Small intestine (tissue), 4 donors: ENCODE measurements around the gene CCL28. TPM values are rescaled to one million over a fixed set of nuclear protein-coding genes. Genes with fewer than 3 reads are reported as not detected.

ENCODE experiments used
- polyA plus RNA-seq, 4 donors: library from polyadenylated mRNA; stranded (reverse) in 3 of 4; unstranded in 1 of 4; fragments of 200-250 nt in 3 of 4; fragments of 120-200 nt in 1 of 4; gene quantifications; one replicate each; pipeline versions ENCODE4 v1.2.1 to v1.2.3, GENCODE V29; 2013
- donor health status: healthy with polysubstance abuse.
- donor health status: Bipolar disorder and iron deficiency.
- donor health status: healthy.

The CCL28 gene
- polyA plus RNA-seq, 4 donors, result 3.2 to 20.4 (median 7.7) TPM

Other genes starting within 250 kb of the CCL28 start
- gene NIM1K, start 220.2 kb downstream of the CCL28 start, polyA plus RNA-seq, result under 1 TPM in 2 of 4 donors, not detected in 2; 0.12 to 0.42 TPM
- gene HMGCS1, start 99.0 kb downstream of the CCL28 start, polyA plus RNA-seq, result 100 to 1,000 TPM in 1 of 4 donors, 10 to 100 TPM in 3; 46.7 to 210 (median 71.5) TPM
- 10 to 100 TPM in 1 of 4 donors, 1 to 10 TPM in 3; 2.7 to 12.3 (median 5.5) TPM for gene TMEM267, start 71.5 kb upstream of the CCL28 start, polyA plus RNA-seq
- 1 to 10 TPM in 2 of 4 donors, under 1 TPM in 1, not detected in 1; 0.22 to 2.2 (median 2.1) TPM for gene C5orf34, start 102.8 kb upstream of the CCL28 start, polyA plus RNA-seq
- gene PAIP1, start 144.7 kb upstream of the CCL28 start, polyA plus RNA-seq, result 10 to 100 TPM; 45.6 to 67.1 (median 49.2) TPM
- gene NNT, start 190.8 kb upstream of the CCL28 start, polyA plus RNA-seq, result 10 to 100 TPM in 3 of 4 donors, 1 to 10 TPM in 1; 7.4 to 46.0 (median 25.2) TPM